Neural progenitor cell (in vitro differentiated cells): ENCODE measurements around the gene GRIN2B. TPM values are rescaled to one million over a fixed set of nuclear protein-coding genes. Genes with fewer than 3 reads are reported as not detected.

Experiments
- DNase-seq: peaks from one replicate; pipeline ENCODE4 v3.0.0-alpha.2; 2016; ENCODE audit warnings: low spot score
- H2AFZ ChIP-seq: fragments of 200-600 bp; sonication (generic); replicated peaks from 2 replicates; pipeline ENCODE4 v1.6.1; 2016; ENCODE audit warnings: antibody characterized with exemption
- H3F3A ChIP-seq: fragments of 200-600 bp; sonication (generic); 2 replicates; pipeline ENCODE4 v1.6.1; 2016; ENCODE audit warnings: antibody characterized with exemption, low read depth
- H3K27ac ChIP-seq: fragments of 200-600 bp; sonication (generic); 2 replicates; pipeline ENCODE4 v1.5.1; 2016; ENCODE audit warnings: mild to moderate bottlenecking
- H3K27me3 ChIP-seq: fragments of 200-600 bp; sonication (generic); 2 replicates; pipeline ENCODE4 v1.6.1; 2016; ENCODE audit warnings: mild to moderate bottlenecking, moderate library complexity
- H3K36me3 ChIP-seq: fragments of 200-600 bp; sonication (generic); 2 replicates; pipeline ENCODE4 v1.5.1; 2016
- H3K4me1 ChIP-seq: fragments of 200-600 bp; sonication (generic); 2 replicates; pipeline ENCODE4 v1.6.1; 2016; ENCODE audit warnings: mixed run types
- H3K4me2 ChIP-seq: fragments of 200-600 bp; sonication (generic); 2 replicates; pipeline ENCODE4 v1.6.1; 2016
- H3K4me3 ChIP-seq: fragments of 200-600 bp; sonication (generic); 2 replicates; pipeline ENCODE4 v1.5.1; 2016
- H3K79me2 ChIP-seq: fragments of 200-600 bp; sonication (generic); 2 replicates; pipeline ENCODE4 v1.6.1; 2016; ENCODE audit warnings: low read depth
- H3K9ac ChIP-seq: fragments of 200-600 bp; sonication (generic); 2 replicates; pipeline ENCODE4 v1.6.1; 2016
- H3K9me3 ChIP-seq: fragments of 200-600 bp; sonication (generic); 2 replicates; pipeline ENCODE4 v1.5.1; 2016; ENCODE audit warnings: low read depth
- H4K20me1 ChIP-seq: fragments of 200-600 bp; sonication (generic); 2 replicates; pipeline ENCODE4 v1.6.1; 2016; ENCODE audit warnings: low read depth
- H3K27ac Mint-ChIP-seq: 3 replicates; pipeline ENCODE4 v1.8.0; 2021; ENCODE audit warnings: mixed read lengths
- H3K27me3 Mint-ChIP-seq: 2 replicates; pipeline ENCODE4 v1.8.0; 2022; ENCODE audit warnings: low read depth, mild to moderate bottlenecking, inconsistent platforms, moderate library complexity, mixed read lengths; ENCODE audit not compliant: insufficient read depth
- H3K36me3 Mint-ChIP-seq: 3 replicates; pipeline ENCODE4 v1.8.0; 2021; ENCODE audit warnings: mixed read lengths
- H3K4me1 Mint-ChIP-seq: 3 replicates; pipeline ENCODE4 v1.8.0; 2021; ENCODE audit warnings: mixed read lengths
- H3K4me3 Mint-ChIP-seq: 3 replicates; pipeline ENCODE4 v1.8.0; 2021; ENCODE audit warnings: mild to moderate bottlenecking, moderate library complexity, mixed read lengths
- H3K9me3 Mint-ChIP-seq: 3 replicates; pipeline ENCODE4 v1.8.0; 2020; ENCODE audit warnings: mixed read lengths
- EZH2 ChIP-seq: fragments of 200-600 bp; sonication (generic); IDR thresholded peaks from 2 replicates; pipeline ENCODE4 v1.6.1; 2017; ENCODE audit warnings: antibody characterized with exemption, mild to moderate bottlenecking, moderate library complexity
- EZH2phosphoT487 ChIP-seq: fragments of 200-600 bp; sonication (generic); IDR thresholded peaks from 2 replicates; pipeline ENCODE4 v1.6.1; 2017; ENCODE audit warnings: antibody characterized with exemption
- total RNA-seq: library from RNA; depleted of rRNA; stranded (reverse); fragments of >200 nt; gene quantifications from 2 replicates; pipeline ENCODE4 v1.2.3, GENCODE V29; 2015; ENCODE audit warnings: low replicate concordance
- TF ChIP-seq, protein P1 (sequence below): fragments of 200-600 bp; sonication (generic); IDR thresholded peaks from 2 replicates; pipeline ENCODE4 v1.5.1; 2017; ENCODE audit warnings: antibody characterized with exemption, mild to moderate bottlenecking

The GRIN2B gene
- total RNA-seq, 1 donor from 2014 or later: 0.52 TPM

DNA sequence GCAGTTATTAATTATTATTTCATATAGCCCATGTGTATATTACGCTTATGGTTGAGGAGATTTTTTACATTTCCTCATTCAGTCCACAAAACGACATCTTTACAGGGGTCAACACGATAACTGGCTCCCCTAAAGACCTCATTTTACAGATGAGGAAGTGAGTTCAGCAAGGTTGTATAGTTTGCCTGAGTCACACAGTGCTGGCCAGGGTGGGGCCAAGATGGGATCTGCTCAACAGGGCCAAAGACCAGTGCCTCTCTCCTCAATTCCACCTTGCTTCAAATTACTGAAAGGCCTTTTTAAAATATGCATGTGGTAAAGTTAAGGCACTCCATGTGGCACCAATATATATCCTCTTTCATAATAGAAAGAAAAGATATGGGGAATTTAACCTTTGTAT lies 13.1 kb downstream of the GRIN2B start:
- no peak overlapping the region for H3K9ac ChIP-seq
- no peak overlapping the region for H3K27ac Mint-ChIP-seq
- no peak overlapping the region for H2AFZ ChIP-seq
- no peaks in the 10 kb centered on the region for H3K79me2 ChIP-seq
- no peak overlapping the region for H3K4me3 ChIP-seq
- H3K4me1 ChIP-seq: peaks cover 8% of the 10 kb centered on the region
- H3K9me3 ChIP-seq: no peaks in the 10 kb centered on the region
- H3K27me3 Mint-ChIP-seq: peaks cover 4% of the 10 kb centered on the region
- no peaks in the 10 kb centered on the region for H3K27me3 ChIP-seq
- H3F3A ChIP-seq: no peaks in the 10 kb centered on the region
- no peak overlapping the region for H3K27ac ChIP-seq
- DNase-seq: no peak
- no peak overlapping the region for H3K4me3 Mint-ChIP-seq
- H3K9me3 Mint-ChIP-seq: no peaks in the 10 kb centered on the region
- no peak overlapping the region for H3K4me2 ChIP-seq
- peaks cover 9% of the 10 kb centered on the region for H3K4me1 Mint-ChIP-seq
- no peaks in the 10 kb centered on the region for H3K36me3 ChIP-seq
- no peaks in the 10 kb centered on the region for H4K20me1 ChIP-seq
- TF ChIP-seq EZH2phosphoT487 (no peak), EZH2 (no peak)
- TF ChIP-seq, protein P1, sequence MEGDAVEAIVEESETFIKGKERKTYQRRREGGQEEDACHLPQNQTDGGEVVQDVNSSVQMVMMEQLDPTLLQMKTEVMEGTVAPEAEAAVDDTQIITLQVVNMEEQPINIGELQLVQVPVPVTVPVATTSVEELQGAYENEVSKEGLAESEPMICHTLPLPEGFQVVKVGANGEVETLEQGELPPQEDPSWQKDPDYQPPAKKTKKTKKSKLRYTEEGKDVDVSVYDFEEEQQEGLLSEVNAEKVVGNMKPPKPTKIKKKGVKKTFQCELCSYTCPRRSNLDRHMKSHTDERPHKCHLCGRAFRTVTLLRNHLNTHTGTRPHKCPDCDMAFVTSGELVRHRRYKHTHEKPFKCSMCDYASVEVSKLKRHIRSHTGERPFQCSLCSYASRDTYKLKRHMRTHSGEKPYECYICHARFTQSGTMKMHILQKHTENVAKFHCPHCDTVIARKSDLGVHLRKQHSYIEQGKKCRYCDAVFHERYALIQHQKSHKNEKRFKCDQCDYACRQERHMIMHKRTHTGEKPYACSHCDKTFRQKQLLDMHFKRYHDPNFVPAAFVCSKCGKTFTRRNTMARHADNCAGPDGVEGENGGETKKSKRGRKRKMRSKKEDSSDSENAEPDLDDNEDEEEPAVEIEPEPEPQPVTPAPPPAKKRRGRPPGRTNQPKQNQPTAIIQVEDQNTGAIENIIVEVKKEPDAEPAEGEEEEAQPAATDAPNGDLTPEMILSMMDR: no peak
- peaks cover 3% of the 10 kb centered on the region for H3K36me3 Mint-ChIP-seq

DNA sequence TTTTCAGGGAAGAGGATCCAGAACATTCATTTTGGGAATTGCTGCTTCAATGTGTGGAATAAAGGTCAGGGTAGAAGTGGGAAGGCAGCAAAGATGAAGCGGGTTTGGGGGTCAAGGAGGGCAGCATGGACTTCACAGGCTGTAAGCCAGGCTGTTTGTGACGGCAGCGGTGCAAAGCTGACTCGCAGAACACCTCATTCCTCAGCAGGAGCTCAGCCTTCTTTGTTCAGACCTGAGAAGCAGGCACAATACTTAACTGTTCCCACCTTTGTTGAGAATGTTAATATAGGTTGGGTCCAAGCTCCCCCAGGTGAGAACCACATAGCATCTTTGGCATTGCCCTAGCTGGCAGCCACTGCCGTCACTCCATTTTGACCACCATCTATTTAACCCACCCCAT lies 16.7 kb downstream of the GRIN2B start:
- Histone ChIP-seq H3K79me2 (no peaks in the 10 kb centered on the region), H2AFZ (no peak overlapping the region), H3K9me3 (no peaks in the 10 kb centered on the region), H3K36me3 (no peaks in the 10 kb centered on the region), H3K9ac (no peak overlapping the region), H3K27me3 (no peaks in the 10 kb centered on the region), H3K4me2 (no peak overlapping the region), H3K4me1 (peaks cover 18% of the 10 kb centered on the region), H4K20me1 (no peaks in the 10 kb centered on the region), H3K27ac (no peak overlapping the region), H3F3A (no peaks in the 10 kb centered on the region), H3K4me3 (no peak overlapping the region)
- H3K36me3 Mint-ChIP-seq: peaks cover 1% of the 10 kb centered on the region
- H3K27me3 Mint-ChIP-seq: peaks cover 4% of the 10 kb centered on the region
- no peak overlapping the region for H3K4me3 Mint-ChIP-seq
- H3K27ac Mint-ChIP-seq: no peak overlapping the region
- peaks cover 14% of the 10 kb centered on the region for H3K4me1 Mint-ChIP-seq
- DNase-seq: peak; percentile 18
- H3K9me3 Mint-ChIP-seq: no peaks in the 10 kb centered on the region
- TF ChIP-seq EZH2: no peak
- no peak for TF ChIP-seq EZH2phosphoT487
- TF ChIP-seq, protein P1: no peak

DNA sequence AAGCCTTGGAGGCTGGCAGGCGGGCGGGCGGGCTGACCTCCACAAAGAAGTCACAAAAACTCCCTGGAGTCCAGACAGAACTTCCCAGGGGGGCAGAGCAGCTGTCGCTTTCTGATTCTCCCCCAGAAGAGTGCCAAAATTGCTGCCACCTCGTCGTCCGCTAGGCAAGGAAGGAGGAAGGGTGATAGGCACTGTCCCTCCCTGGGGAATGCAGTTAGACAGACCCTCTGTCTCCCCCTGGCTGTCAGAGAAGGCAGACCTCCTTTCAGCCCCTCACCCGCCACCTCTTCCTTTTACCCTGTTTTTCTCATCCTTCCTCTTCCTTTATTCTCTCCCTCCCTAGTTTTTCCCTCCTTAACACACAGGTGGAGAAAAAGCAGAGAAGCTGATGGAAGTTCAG lies 18.7 kb downstream of the GRIN2B start:
- H3K36me3 Mint-ChIP-seq: peaks cover 1% of the 10 kb centered on the region
- peaks cover 21% of the 10 kb centered on the region for H3K4me1 Mint-ChIP-seq
- H3K4me3 Mint-ChIP-seq: no peak overlapping the region
- H3K27ac Mint-ChIP-seq: no peak overlapping the region
- Histone ChIP-seq H2AFZ (no peak overlapping the region), H3K9ac (no peak overlapping the region), H4K20me1 (no peaks in the 10 kb centered on the region), H3F3A (no peaks in the 10 kb centered on the region), H3K4me2 (no peak overlapping the region), H3K27ac (no peak overlapping the region), H3K79me2 (no peaks in the 10 kb centered on the region), H3K4me1 (peaks cover 18% of the 10 kb centered on the region), H3K36me3 (no peaks in the 10 kb centered on the region), H3K27me3 (no peaks in the 10 kb centered on the region), H3K9me3 (no peaks in the 10 kb centered on the region), H3K4me3 (no peak overlapping the region)
- peak; percentile 34 for DNase-seq
- H3K27me3 Mint-ChIP-seq: peaks cover 5% of the 10 kb centered on the region
- H3K9me3 Mint-ChIP-seq: no peaks in the 10 kb centered on the region
- TF ChIP-seq EZH2phosphoT487 (no peak), EZH2 (no peak)
- TF ChIP-seq, protein P1: peak; percentile 59
